ENCODE results near the gene CXCL13. TPM values are rescaled to one million over a fixed set of nuclear protein-coding genes. Genes with fewer than 3 reads are reported as not detected.
A peak's percentile ranks its signal among the peaks of the same experiment; 100 is the strongest.

The CXCL13 gene
- total RNA-seq, 1 experiment from 2014 or later, result not detected

DNA sequence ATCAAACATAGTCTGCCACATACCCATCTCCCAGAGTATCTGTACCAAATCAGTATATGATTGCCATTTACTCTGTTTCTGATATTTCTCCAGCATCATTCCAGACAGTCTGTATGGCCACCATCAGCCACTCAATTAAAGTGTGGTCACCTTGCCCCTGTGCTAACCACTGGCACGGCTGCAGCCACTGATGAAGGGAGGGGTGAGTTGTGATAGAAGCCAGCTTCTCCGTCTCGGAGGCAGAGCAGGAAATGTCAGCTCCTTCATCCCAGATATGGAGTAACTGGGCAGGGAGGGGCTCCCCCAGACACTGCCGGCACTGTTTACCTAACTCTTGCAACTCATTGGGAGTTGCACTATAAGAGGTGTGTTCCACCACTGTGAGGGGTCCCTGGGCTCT is 30.3 kb downstream of the CXCL13 start:
- CTCF ChIA-PET, result no interaction called here
- POLR2A ChIA-PET, result no interaction called here
- BruUV-seq (replicated peaks), result no TSS peak
- DNase-seq (ENCODE audit: low read depth, low spot score) (no peak), ATAC-seq (no peak)
- Histone ChIP-seq H3K9me3 (ENCODE audit: control insufficient read depth, insufficient read depth, low read depth, low read length) (no peaks in the 10 kb centered on the region), H3K4me1 (ENCODE audit: control insufficient read depth, insufficient read depth, low read length) (no peaks in the 10 kb centered on the region), H3K27me3 (ENCODE audit: control insufficient read depth, insufficient read depth, low read length) (no peaks in the 10 kb centered on the region), H3K27ac (ENCODE audit: low read length) (no peak overlapping the region), H3K4me3 (ENCODE audit: low read depth in 2 of 2, low read length in 2 of 2) (no peak overlapping the region), H3K36me3 (ENCODE audit: control insufficient read depth, insufficient read depth, low read length) (no peaks in the 10 kb centered on the region)
- in situ Hi-C loops (cut with HindIII; ENCODE audit: low pct_unique_long_range_greater_than_20kb, low sequenced_read_pairs), result no loop called here
- intact Hi-C loops (cut with micrococcal nuclease; ENCODE audit: unreplicated experiment), result no loop called here
- TF ChIP-seq CTCF (IDR thresholded peaks at IDR 0.05) (no peak), REST (IDR thresholded peaks at IDR 0.05; ENCODE audit: insufficient read depth in 1 of 2, low read depth in 2 of 2, low read length in 1 of 2) (no peak), SIN3A (IDR thresholded peaks at IDR 0.05; ENCODE audit: borderline replicate concordance, insufficient read depth, low read depth, low read length) (no peak), TCF7L2 (IDR thresholded peaks at IDR 0.05; ENCODE audit: low read depth, low read length) (no peak), POLR2AphosphoS5 (IDR thresholded peaks at IDR 0.05; ENCODE audit: low read depth, low read length) (no peak)

GRCh38 chr4:77636902-77637301 is 31.3 kb downstream of the CXCL13 start:
- DNase-seq (ENCODE audit: low read depth, low spot score), result peak; percentile 52
- POLR2A ChIA-PET, result no interaction called here

More at GRCh38 chr4:77636902-77637301, 31.3 kb downstream of the CXCL13 start:
- Histone ChIP-seq H3K4me3 (ENCODE audit: low read depth in 2 of 2, low read length in 2 of 2) (no peak overlapping the region), H3K36me3 (ENCODE audit: control insufficient read depth, insufficient read depth, low read length) (no peaks in the 10 kb centered on the region), H3K27ac (ENCODE audit: low read length) (no peak overlapping the region), H3K9me3 (ENCODE audit: control insufficient read depth, insufficient read depth, low read depth, low read length) (no peaks in the 10 kb centered on the region), H3K27me3 (ENCODE audit: control insufficient read depth, insufficient read depth, low read length) (no peaks in the 10 kb centered on the region), H3K4me1 (ENCODE audit: control insufficient read depth, insufficient read depth, low read length) (no peaks in the 10 kb centered on the region)
- TF ChIP-seq SIN3A (IDR thresholded peaks at IDR 0.05; ENCODE audit: borderline replicate concordance, insufficient read depth, low read depth, low read length) (no peak), CTCF (IDR thresholded peaks at IDR 0.05) (no peak), POLR2AphosphoS5 (IDR thresholded peaks at IDR 0.05; ENCODE audit: low read depth, low read length) (no peak), TCF7L2 (IDR thresholded peaks at IDR 0.05; ENCODE audit: low read depth, low read length) (no peak), REST (IDR thresholded peaks at IDR 0.05; ENCODE audit: insufficient read depth in 1 of 2, low read depth in 2 of 2, low read length in 1 of 2) (no peak)
- intact Hi-C loops (cut with micrococcal nuclease; ENCODE audit: unreplicated experiment), result no loop called here
- CTCF ChIA-PET, result no interaction called here
- no TSS peak for BruUV-seq (replicated peaks)
- ATAC-seq, result peak; percentile 85
- in situ Hi-C loops (cut with HindIII; ENCODE audit: low pct_unique_long_range_greater_than_20kb, low sequenced_read_pairs), result no loop called here

Measured in Panc1 (cell line).